ENCODE measurements around the gene SYTL2.
"Not testable (repeated sequence)": the region's sequence is repeated elsewhere in the genome, so short reads cannot be mapped to it uniquely, and the experiment has no call there.

Gene SYTL2

GRCh38 chr11:85787168-85787567 is 23.8 kb downstream of the SYTL2 start:
- no peak for DNase-seq

- no peak for DNase-seq
These were observed 26.3 kb downstream of the SYTL2 start for GRCh38 chr11:85784480-85785265.

GRCh38 chr11:85783758-85784157 is 27.2 kb downstream of the SYTL2 start:
- no peak for DNase-seq

- not testable (repeated sequence) for DNase-seq
These were observed 30.0 kb downstream of the SYTL2 start for GRCh38 chr11:85780780-85781517.

GRCh38 chr11:85779956-85780640 is 30.8 kb downstream of the SYTL2 start:
- no peak for DNase-seq

GRCh38 chr11:85777603-85777972 is 33.4 kb downstream of the SYTL2 start:
- not testable (repeated sequence) for DNase-seq

- DNase-seq, result no peak
These were observed 33.9 kb downstream of the SYTL2 start for GRCh38 chr11:85776951-85777602.

- DNase-seq, result no peak
These were observed 36.5 kb downstream of the SYTL2 start for GRCh38 chr11:85774256-85775101.

GRCh38 chr11:85772695-85773094 is 38.2 kb downstream of the SYTL2 start:
- DNase-seq, result no peak

GRCh38 chr11:85771568-85771967 is 39.4 kb downstream of the SYTL2 start:
- DNase-seq, result no peak

- no peak for DNase-seq
These were observed 41.2 kb downstream of the SYTL2 start for GRCh38 chr11:85769771-85770170.

- DNase-seq, result no peak
These were observed 42.3 kb downstream of the SYTL2 start for GRCh38 chr11:85768473-85769146.

- no peak for DNase-seq
These were observed 43.5 kb downstream of the SYTL2 start for GRCh38 chr11:85767246-85767945.

GRCh38 chr11:85766721-85767161 is 44.2 kb downstream of the SYTL2 start:
- DNase-seq, result no peak

- DNase-seq, result no peak
These were observed 46.1 kb downstream of the SYTL2 start for GRCh38 chr11:85764796-85765195.

- DNase-seq, result no peak
These were observed 48.7 kb downstream of the SYTL2 start for GRCh38 chr11:85762226-85762625.

- DNase-seq, result no peak
These were observed 51.0 kb downstream of the SYTL2 start for GRCh38 chr11:85759915-85760314.

- DNase-seq, result no peak
These were observed 52.4 kb downstream of the SYTL2 start for GRCh38 chr11:85758480-85759039.

- DNase-seq, result no peak
These were observed 52.9 kb downstream of the SYTL2 start for GRCh38 chr11:85758026-85758425.

GRCh38 chr11:85756401-85757200 is 54.3 kb downstream of the SYTL2 start:
- DNase-seq, result no peak

All from activated T-cell treated with anti-CD3 and anti-CD28 coated beads, Interleukin-2, amount 50 U/mL, for 1 hour (primary cell).